ENCODE data around the gene SESTD1.
"Not testable (repeated sequence)": the region's sequence is repeated elsewhere in the genome, so short reads cannot be mapped to it uniquely, and the experiment has no call there.

SESTD1 gene

DNA sequence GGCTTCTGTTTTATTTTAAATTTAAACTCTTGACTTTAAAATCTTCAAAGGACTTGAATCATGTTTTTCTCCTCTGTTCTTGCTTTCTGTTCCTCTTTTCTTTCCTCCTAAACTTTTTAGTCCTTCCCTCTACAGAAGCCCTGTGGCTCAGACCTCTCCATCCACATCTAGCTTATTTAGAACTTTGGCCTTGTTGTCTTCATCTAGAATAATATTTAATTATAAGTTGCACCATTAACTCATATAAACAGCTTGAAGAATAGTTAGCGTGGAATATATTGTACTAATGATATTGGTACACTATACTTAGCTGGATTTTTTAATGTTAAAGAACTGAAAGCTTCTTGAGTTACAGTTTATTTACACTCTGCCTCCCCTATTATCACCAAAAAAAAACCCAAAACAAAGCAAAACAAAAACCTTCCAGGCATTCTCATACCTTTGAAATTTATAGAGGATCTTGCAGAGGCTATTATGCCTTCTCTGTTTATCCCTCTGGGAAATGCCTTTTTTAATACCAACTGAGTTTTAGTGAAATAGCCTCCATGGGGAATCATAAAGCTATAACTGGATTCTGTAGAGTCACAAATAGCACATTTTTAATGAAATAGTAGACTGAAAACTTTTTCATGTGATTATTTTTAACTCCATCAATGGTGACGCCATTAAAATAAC is 205.5 kb downstream of the SESTD1 start:
- Histone ChIP-seq H3K27ac (no peak overlapping the region), H3K4me3 (no peak overlapping the region)

DNA sequence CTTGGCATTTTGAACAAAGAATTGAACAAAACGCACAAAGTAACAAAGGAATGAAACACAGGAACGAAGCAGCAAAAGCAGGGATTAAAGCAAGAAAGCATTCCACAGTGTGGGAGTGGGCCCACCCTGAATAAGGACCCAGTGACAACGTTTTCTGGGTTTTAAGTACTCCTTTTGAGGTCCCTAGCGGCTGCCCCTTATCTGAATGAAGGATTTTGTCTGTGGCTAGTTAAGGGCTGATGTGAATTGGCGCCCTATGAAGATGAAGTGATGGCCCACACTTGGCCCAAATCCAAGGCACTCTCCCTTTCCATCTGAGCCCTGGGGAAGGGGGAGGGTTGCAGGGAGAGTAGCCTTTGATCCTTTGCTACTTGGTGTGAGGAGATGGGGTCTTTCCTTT is 206.9 kb downstream of the SESTD1 start:
- Histone ChIP-seq H3K27ac (no peak overlapping the region), H3K4me3 (no peak overlapping the region)

DNA sequence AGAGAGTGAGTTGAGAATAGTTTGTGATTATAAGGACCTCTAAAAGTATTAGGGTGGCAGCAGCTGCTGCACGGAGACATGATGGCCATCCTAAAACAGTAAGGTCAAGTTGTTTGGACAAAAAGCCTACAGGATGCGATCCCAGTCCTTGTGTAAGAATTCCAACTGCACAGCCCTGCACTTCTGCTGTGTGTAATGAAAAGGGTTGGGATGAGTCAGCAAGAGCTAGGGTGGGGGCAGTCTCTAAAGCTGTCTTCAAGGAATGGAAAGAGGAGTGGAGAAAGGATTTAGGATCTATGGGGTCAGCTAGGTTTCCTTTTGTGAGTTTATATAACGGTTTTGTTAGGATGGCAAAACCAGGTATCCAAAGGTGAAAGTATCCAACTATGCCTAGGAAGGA is 211.1 kb downstream of the SESTD1 start:
- H3K4me3 ChIP-seq, H3K27ac ChIP-seq: not testable (repeated sequence)

All from skin epidermis (tissue), 12 donors.